Smooth muscle cell (in vitro differentiated cells): ENCODE data around the gene SFMBT1. TPM values are rescaled to one million over a fixed set of nuclear protein-coding genes. Genes with fewer than 3 reads are reported as not detected.

Experiments
- DNase-seq: peaks from one replicate; lab custom pipeline; 2025; ENCODE audit not compliant: unreplicated experiment; lab: John Stamatoyannopoulos, UW
- H2AFZ ChIP-seq: fragments of 200-600 bp; sonication (generic); 2 replicates; pipeline ENCODE4 v1.6.0; 2016; ENCODE audit warnings: antibody characterized with exemption, low read depth, mild to moderate bottlenecking
- H3F3A ChIP-seq: fragments of 200-600 bp; sonication (generic); 2 replicates; pipeline ENCODE4 v1.6.0; 2017; ENCODE audit warnings: antibody characterized with exemption, low read depth
- H3K27ac ChIP-seq: fragments of 200-600 bp; sonication (generic); 2 replicates; pipeline ENCODE4 v1.5.1; 2016; ENCODE audit warnings: low read depth, mild to moderate bottlenecking
- H3K27me3 ChIP-seq: fragments of 200-600 bp; sonication (generic); 2 replicates; pipeline ENCODE4 v1.6.1; 2016; ENCODE audit warnings: low read depth, mild to moderate bottlenecking
- H3K36me3 ChIP-seq: fragments of 200-600 bp; sonication (generic); 2 replicates; pipeline ENCODE4 v1.5.1; 2016; ENCODE audit warnings: low read depth
- H3K4me1 ChIP-seq: fragments of 200-600 bp; sonication (generic); 2 replicates; pipeline ENCODE4 v1.5.1; 2016; ENCODE audit warnings: low read depth
- H3K4me2 ChIP-seq: fragments of 200-600 bp; sonication (generic); 2 replicates; pipeline ENCODE4 v1.6.0; 2016; ENCODE audit warnings: mild to moderate bottlenecking
- H3K4me3 ChIP-seq: fragments of 200-600 bp; sonication (generic); 2 replicates; pipeline ENCODE4 v1.5.1; 2016; ENCODE audit warnings: mild to moderate bottlenecking
- H3K79me2 ChIP-seq: fragments of 200-600 bp; sonication (generic); 2 replicates; pipeline ENCODE4 v1.6.0; 2016; ENCODE audit warnings: low read depth, mild to moderate bottlenecking
- H3K9ac ChIP-seq: fragments of 200-600 bp; sonication (generic); 2 replicates; pipeline ENCODE4 v1.6.0; 2016; ENCODE audit warnings: low read depth
- H3K9me3 ChIP-seq: fragments of 200-600 bp; sonication (generic); replicated peaks from 2 replicates; pipeline ENCODE4 v1.5.1; 2016; ENCODE audit warnings: low read depth
- H4K20me1 ChIP-seq: fragments of 200-600 bp; sonication (generic); 2 replicates; pipeline ENCODE4 v1.6.0; 2016; ENCODE audit warnings: low read depth
- CTCF ChIP-seq: fragments of 200-600 bp; sonication (generic); IDR thresholded peaks from 2 replicates; pipeline ENCODE4 v1.5.1; 2017; ENCODE audit warnings: borderline replicate concordance, mild to moderate bottlenecking, antibody characterized with exemption; ENCODE audit not compliant: insufficient read depth, poor library complexity, severe bottlenecking
- WGBS: methylation state at CpG from one replicate; pipeline ENCODE4 v1.1.7; 2016; ENCODE audit warnings: low lambda C conversion rate; 5-methylcytosine and 5-hydroxymethylcytosine counted together
- polyA plus RNA-seq: library from polyadenylated mRNA; unstranded; fragments of >200 nt; fragmentation: Nextera tagmentation; extraction: Ambion mirVana; gene quantifications from 2 replicates; pipeline ENCODE4 v1.2.1, GENCODE V29; 2016
- total RNA-seq: library from RNA; depleted of rRNA; stranded (reverse); fragments of >200 nt; gene quantifications from 2 replicates; pipeline ENCODE4 v1.2.3, GENCODE V29; 2014

SFMBT1 gene
- total and polyA plus RNA-seq, 2 experiments from 2014 or later: 1.4 to 2.2 TPM

- Histone ChIP-seq H3K4me1 (no peaks in the 10 kb centered on the region), H4K20me1 (peaks cover 28% of the 10 kb centered on the region), H3K27ac (no peak overlapping the region), H3F3A (no peaks in the 10 kb centered on the region), H3K79me2 (no peaks in the 10 kb centered on the region), H3K36me3 (no peaks in the 10 kb centered on the region), H3K4me2 (no peak overlapping the region), H2AFZ (no peak overlapping the region), H3K9me3 (no peaks in the 10 kb centered on the region), H3K9ac (no peak overlapping the region), H3K27me3 (no peaks in the 10 kb centered on the region), H3K4me3 (no peak overlapping the region)
- WGBS: over 99% methylated on average over 10 of the region's 10 CpGs
- TF ChIP-seq CTCF: no peak
- no peak for DNase-seq
Measured at GRCh38 chr3:52870471-52870870, 175.4 kb downstream of the SFMBT1 start.

- no peak overlapping the region for H3K4me3 ChIP-seq
- no peaks in the 10 kb centered on the region for H3K79me2 ChIP-seq
- H3K9ac ChIP-seq: no peak overlapping the region
- no peak for DNase-seq
- 95% methylated on average over 12 of the region's 12 CpGs for WGBS
- no peaks in the 10 kb centered on the region for H3K9me3 ChIP-seq
- no peak for TF ChIP-seq CTCF
- no peaks in the 10 kb centered on the region for H3F3A ChIP-seq
- H3K27ac ChIP-seq: no peak overlapping the region
- no peaks in the 10 kb centered on the region for H4K20me1 ChIP-seq
- no peaks in the 10 kb centered on the region for H3K27me3 ChIP-seq
- H3K4me1 ChIP-seq: no peaks in the 10 kb centered on the region
- H3K4me2 ChIP-seq: no peak overlapping the region
- H2AFZ ChIP-seq: no peak overlapping the region
- no peaks in the 10 kb centered on the region for H3K36me3 ChIP-seq
Measured at GRCh38 chr3:52866427-52866826, 179.4 kb downstream of the SFMBT1 start.

DNA sequence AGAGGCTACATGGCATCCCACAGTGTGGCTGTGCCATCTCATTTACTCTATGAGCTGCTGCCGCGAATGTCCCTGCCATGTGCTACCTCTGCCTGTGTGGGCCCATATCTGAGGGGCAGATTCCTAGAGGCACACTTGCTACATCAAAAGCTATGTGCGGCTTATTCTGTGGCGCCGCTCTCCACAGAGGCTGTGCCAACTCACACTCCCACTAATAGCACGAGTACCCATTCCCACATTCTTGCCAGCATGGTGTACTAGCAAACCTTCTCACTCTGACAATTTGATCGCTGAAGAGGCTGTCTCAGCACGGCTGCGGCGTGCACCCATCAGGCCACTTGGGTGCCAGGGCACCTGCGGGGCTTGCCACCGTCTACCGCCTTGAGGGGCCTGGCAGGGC is 179.9 kb downstream of the SFMBT1 start:
- Histone ChIP-seq H3K36me3 (no peaks in the 10 kb centered on the region), H3K27ac (no peak overlapping the region), H3K4me1 (no peaks in the 10 kb centered on the region), H4K20me1 (no peaks in the 10 kb centered on the region), H3K9me3 (no peaks in the 10 kb centered on the region), H3K4me3 (no peak overlapping the region), H3K4me2 (no peak overlapping the region), H3F3A (no peaks in the 10 kb centered on the region), H3K9ac (no peak overlapping the region), H3K79me2 (no peaks in the 10 kb centered on the region), H2AFZ (no peak overlapping the region), H3K27me3 (no peaks in the 10 kb centered on the region)
- WGBS: 98% methylated on average over 13 of the region's 13 CpGs
- TF ChIP-seq CTCF: no peak
- no peak for DNase-seq

- Histone ChIP-seq H4K20me1 (peaks cover 30% of the 10 kb centered on the region), H3K79me2 (no peaks in the 10 kb centered on the region), H2AFZ (no peak overlapping the region), H3K27ac (no peak overlapping the region), H3K4me2 (no peak overlapping the region), H3K4me3 (no peak overlapping the region), H3K9ac (no peak overlapping the region), H3K4me1 (no peaks in the 10 kb centered on the region), H3F3A (no peaks in the 10 kb centered on the region), H3K36me3 (no peaks in the 10 kb centered on the region), H3K27me3 (no peaks in the 10 kb centered on the region), H3K9me3 (no peaks in the 10 kb centered on the region)
- TF ChIP-seq CTCF: no peak
- DNase-seq: no peak
- WGBS: 93% methylated on average over 8 of the region's 8 CpGs
Measured at GRCh38 chr3:52860424-52860768, 185.5 kb downstream of the SFMBT1 start.
